Thymus (tissue), 2 donors: ENCODE data around the gene EEF1A1. TPM values are rescaled to one million over a fixed set of nuclear protein-coding genes. Genes with fewer than 3 reads are reported as not detected.

Experiments used
- polyA plus RNA-seq: library from polyadenylated mRNA; stranded (reverse); fragments of 200-250 nt; gene quantifications from one replicate; pipeline ENCODE4 v1.2.3, GENCODE V29; 2013
- total RNA-seq: library from RNA; stranded (reverse); fragments of 120-200 nt; gene quantifications from one replicate; pipeline ENCODE4 v1.2.4, GENCODE V29; 2013
- donor health status: healthy.

Gene EEF1A1
- total and polyA plus RNA-seq, 2 donors = 12,119 to 18,464 TPM

Other genes with a start within 250 kb of the EEF1A1 start
- gene DPPA5, start 166.8 kb downstream of the EEF1A1 start, total RNA-seq = 0.09 TPM
- 0.39 TPM for gene DPPA5, start 166.8 kb downstream of the EEF1A1 start, polyA plus RNA-seq
- gene KHDC3L, start 158.4 kb downstream of the EEF1A1 start, total RNA-seq = 0.14 TPM
- gene KHDC3L, start 158.4 kb downstream of the EEF1A1 start, polyA plus RNA-seq = 0.68 TPM
- not detected for gene OOEP, start 151.1 kb downstream of the EEF1A1 start, total RNA-seq
- 0.23 TPM for gene OOEP, start 151.1 kb downstream of the EEF1A1 start, polyA plus RNA-seq
- gene DDX43, start 126.2 kb downstream of the EEF1A1 start, total RNA-seq = 0.14 TPM
- gene DDX43, start 126.2 kb downstream of the EEF1A1 start, polyA plus RNA-seq = 0.66 TPM
- 6.1 TPM for gene CGAS, start 68.7 kb downstream of the EEF1A1 start, total RNA-seq
- 4.7 TPM for gene CGAS, start 68.7 kb downstream of the EEF1A1 start, polyA plus RNA-seq
- gene MTO1, start 59.3 kb downstream of the EEF1A1 start, total RNA-seq = 25.1 TPM
- gene MTO1, start 59.3 kb downstream of the EEF1A1 start, polyA plus RNA-seq = 27.2 TPM
- 5.4 TPM for gene SLC17A5, start 133.0 kb upstream of the EEF1A1 start, total RNA-seq
- gene SLC17A5, start 133.0 kb upstream of the EEF1A1 start, polyA plus RNA-seq = 4.7 TPM
- 5.0 TPM for gene CD109, start 175.2 kb upstream of the EEF1A1 start, total RNA-seq
- gene CD109, start 175.2 kb upstream of the EEF1A1 start, polyA plus RNA-seq = 1.5 TPM